Heart left ventricle (tissue), 16 donors: ENCODE data around the gene COMMD4. TPM values are rescaled to one million over a fixed set of nuclear protein-coding genes. Genes with fewer than 3 reads are reported as not detected.

ENCODE experiments used
- ATAC-seq, 4 donors: fragments of 200-7000 bp; cut with Tn5 transposase; one replicate each; pipeline ENCODE4 v1.9.1; 2020 to 2022; ENCODE audit warnings: moderate library complexity in 4 of 4, mild to moderate bottlenecking in 3 of 4, moderate number of reproducible peaks in 1 of 4
- DNase-seq, 5 donors: peaks; one replicate each; pipeline ENCODE4 v3.0.0-alpha.2; 2020
- H3K27ac ChIP-seq, 12 donors: fragments of 200-600 bp; sonication (generic) in 4 of 12; one replicate each; pipeline versions ENCODE4 v1.5.0 to v1.8.0; 2016 to 2022; ENCODE audit warnings: mild to moderate bottlenecking in 2 of 12
- H3K27me3 ChIP-seq, 9 donors: fragments of 200-600 bp; sonication (generic) in 2 of 9; one replicate each; pipeline versions ENCODE4 v1.5.1 to v1.8.0; 2016 to 2022; ENCODE audit warnings: mild to moderate bottlenecking in 3 of 9
- H3K36me3 ChIP-seq, 9 donors: fragments of 200-600 bp; sonication (generic) in 2 of 9; one replicate each; pipeline versions ENCODE4 v1.5.0 to v1.8.0; 2018 to 2022; ENCODE audit warnings: mild to moderate bottlenecking in 2 of 9
- H3K4me1 ChIP-seq, 12 donors: fragments of 200-600 bp; sonication (generic) in 4 of 12; one replicate each; pipeline versions ENCODE4 v1.5.0 to v1.8.0; 2016 to 2022; ENCODE audit warnings: mild to moderate bottlenecking in 3 of 12
- H3K4me3 ChIP-seq, 12 donors: fragments of 200-600 bp; sonication (generic) in 4 of 12; one replicate each; pipeline versions ENCODE4 v1.5.0 to v1.8.0; 2017 to 2022; ENCODE audit warnings: mild to moderate bottlenecking in 9 of 12, moderate library complexity in 4 of 12
- H3K9me3 ChIP-seq, 12 donors: fragments of 200-600 bp; sonication (generic) in 4 of 12; one replicate each; pipeline versions ENCODE4 v1.5.0 to v1.8.0; 2016 to 2022; ENCODE audit warnings: mild to moderate bottlenecking in 1 of 12
- POLR2A ChIP-seq, 2 donors: fragments of 450-650 bp; IDR thresholded peaks; one replicate each; pipeline ENCODE4 v1.6.1; 2017; ENCODE audit warnings: antibody characterized with exemption in 2 of 2, mild to moderate bottlenecking in 2 of 2, moderate library complexity in 2 of 2
- WGBS, 4 donors: extraction: QIAGEN DNeasy Blood & Tissue Kit in 2 of 4; methylation state at CpG; one replicate each; pipeline versions ENCODE4 v1.1.5 to v1.1.7; 2013 to 2018; 5-methylcytosine and 5-hydroxymethylcytosine counted together
- intact Hi-C, 10 donors: fragments of 100-400 bp; cut with DNase I; formaldehyde crosslinking; loops; one replicate each; pipeline versions ENCODE4 v1.11.1 to v1.14.2; 2022
- polyA plus RNA-seq, 2 donors: library from polyadenylated mRNA; stranded (reverse); fragments of 200-250 nt; gene quantifications; one replicate each; pipeline ENCODE4 v1.2.3, GENCODE V29; 2013
- total RNA-seq, 9 donors: library from RNA; depleted of rRNA in 2 of 9; stranded (reverse); fragments of >200 nt in 2 of 9; fragmentation: NEBNext Ultra II Directional in 3 of 9; extraction: Animal tissue kit (Norgen Biotek cat#: 25700) in 3 of 9; gene quantifications; one replicate each; pipeline versions ENCODE4 v1.1.0 to v1.2.4, GENCODE V29; 2016 to 2023
- TF ChIP-seq, protein P1 (sequence below), 12 donors: fragments of 200-600 bp; sonication (generic) in 4 of 12; IDR thresholded peaks; one replicate each; pipeline versions ENCODE4 v1.5.0 to v1.8.0; 2018 to 2022; ENCODE audit warnings: antibody characterized with exemption in 12 of 12, mild to moderate bottlenecking in 5 of 12
- donor health status: ischemic (EF 13 %, LVEDD 7.1; RV severe dilation, severe dysfunction).
- donor health status: healthy with polysubstance abuse.
- donor health status: DM: no; HTN: yes; CAD: no.
- donor health status: DM: no; HTN: no; CAD: no.
- donor health status: ischemic (EF 25% LVEDD 6.9; RV normal size, moderate dysfunction).
- donor health status: ischemic (EF 25% LVEDD 5.7; RV mildly dilated, moderate dysfunction).
- donor health status: healthy.
- donor health status: DM: yes; HTN: yes; CAD: no.
- donor health status: ischemic (EF 35%, LVEDD 5.7; RV mildly dilated, moderate dysfunction).
- donor health status: nonischemic (EF 11% LVEDD 7.7; RV severe dilation, severe dysfunction).
- donor health status: DM: yes; HTN: yes; CAD: no.
- donor health status: PGD.
- donor health status: ischemic (EF 29% LVEDD 5.4; RV normal size, mild dysfunction).
- donor health status: nonischemic (EF 23%, LVEDD 6.1; RV moderate dilation, normal function).

The COMMD4 gene
- total and polyA plus RNA-seq, 11 donors: 23.9 to 66.9 (median 37.6) TPM

DNA sequence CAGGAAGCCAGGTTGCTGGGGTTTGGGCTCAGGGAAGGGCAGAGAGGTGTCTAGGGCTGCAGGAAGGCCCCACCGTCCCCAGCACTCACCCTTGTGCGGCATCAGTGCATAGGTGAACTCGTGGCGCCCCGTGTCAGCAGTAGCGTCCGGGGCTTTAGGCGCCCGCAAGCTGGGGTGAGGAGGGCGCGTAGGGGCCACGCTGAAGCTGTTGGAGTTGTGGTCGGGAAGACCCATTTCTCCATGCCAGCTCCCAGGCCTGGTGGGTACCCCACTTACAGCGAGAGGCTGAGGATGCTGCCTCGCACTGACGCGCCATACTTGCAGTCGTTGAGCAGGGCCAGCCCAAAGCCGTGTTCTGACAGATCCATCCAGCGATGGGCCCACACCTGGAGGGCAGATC lies 20.7 kb downstream of the COMMD4 start:
- TF ChIP-seq, protein P1, sequence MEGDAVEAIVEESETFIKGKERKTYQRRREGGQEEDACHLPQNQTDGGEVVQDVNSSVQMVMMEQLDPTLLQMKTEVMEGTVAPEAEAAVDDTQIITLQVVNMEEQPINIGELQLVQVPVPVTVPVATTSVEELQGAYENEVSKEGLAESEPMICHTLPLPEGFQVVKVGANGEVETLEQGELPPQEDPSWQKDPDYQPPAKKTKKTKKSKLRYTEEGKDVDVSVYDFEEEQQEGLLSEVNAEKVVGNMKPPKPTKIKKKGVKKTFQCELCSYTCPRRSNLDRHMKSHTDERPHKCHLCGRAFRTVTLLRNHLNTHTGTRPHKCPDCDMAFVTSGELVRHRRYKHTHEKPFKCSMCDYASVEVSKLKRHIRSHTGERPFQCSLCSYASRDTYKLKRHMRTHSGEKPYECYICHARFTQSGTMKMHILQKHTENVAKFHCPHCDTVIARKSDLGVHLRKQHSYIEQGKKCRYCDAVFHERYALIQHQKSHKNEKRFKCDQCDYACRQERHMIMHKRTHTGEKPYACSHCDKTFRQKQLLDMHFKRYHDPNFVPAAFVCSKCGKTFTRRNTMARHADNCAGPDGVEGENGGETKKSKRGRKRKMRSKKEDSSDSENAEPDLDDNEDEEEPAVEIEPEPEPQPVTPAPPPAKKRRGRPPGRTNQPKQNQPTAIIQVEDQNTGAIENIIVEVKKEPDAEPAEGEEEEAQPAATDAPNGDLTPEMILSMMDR (IDR thresholded peaks at IDR 0.05): no peak
- TF ChIP-seq POLR2A (IDR thresholded peaks at IDR 0.05): no peak
- Histone ChIP-seq H3K4me1 (no peaks in the 10 kb centered on the region), H3K27me3 (no peaks in the 10 kb centered on the region), H3K27ac (no peak overlapping the region), H3K9me3 (no peaks in the 10 kb centered on the region), H3K4me3 (no peak overlapping the region), H3K36me3 (peaks cover 0 to 71% (median 63%) of the 10 kb centered on the region in 9 donors)
- DNase-seq (no peak), ATAC-seq (no peak)
- intact Hi-C loops: no loop called here
- 81 to 97% (median 96%) methylated on average over 3 to 20 of the region's 20 CpGs for WGBS, 4 donors

DNA sequence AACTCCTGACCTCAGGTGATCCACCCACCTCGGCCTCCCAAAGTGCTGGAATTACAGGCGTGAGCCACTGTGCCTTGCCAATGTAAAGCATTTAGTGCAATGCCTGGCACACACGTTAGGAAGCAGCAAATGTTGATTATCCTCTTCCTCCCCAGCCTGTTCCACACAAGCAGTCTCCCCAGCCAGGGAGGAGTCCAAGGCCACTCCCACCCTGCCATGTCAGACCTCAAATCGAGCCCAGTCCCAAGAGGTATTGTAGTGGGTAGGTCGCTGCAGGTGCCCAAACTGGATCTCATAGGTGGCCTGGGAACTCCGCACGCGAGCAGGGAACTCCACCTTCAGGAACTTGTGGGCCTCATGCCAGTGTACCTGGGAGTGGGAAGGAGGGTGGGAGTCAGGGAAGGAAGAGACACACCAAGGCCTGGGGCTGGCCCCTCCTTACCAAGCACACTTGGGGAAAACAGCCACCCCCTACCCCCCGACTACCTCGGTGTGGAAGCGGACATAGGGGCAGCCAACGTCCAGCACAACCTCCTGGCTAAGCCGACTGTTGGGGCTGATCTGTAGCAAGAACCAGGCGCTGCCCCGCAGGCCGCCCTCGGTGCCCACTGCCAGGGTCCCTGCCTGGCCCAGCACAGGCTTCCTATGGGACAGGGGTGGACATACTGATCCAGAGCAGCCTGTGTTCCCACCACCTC lies 22.3 kb downstream of the COMMD4 start:
- TF ChIP-seq POLR2A (IDR thresholded peaks at IDR 0.05): no peak
- TF ChIP-seq, protein P1 (IDR thresholded peaks at IDR 0.05): no peak
- no peak overlapping the region for H3K27ac ChIP-seq
- H3K9me3 ChIP-seq: no peaks in the 10 kb centered on the region
- intact Hi-C loops: no loop called here
- WGBS, 4 donors: 92 to 96% (median 93%) methylated on average over 10 to 17 of the region's 17 CpGs
- DNase-seq (no peak), ATAC-seq (no peak)
- no peaks in the 10 kb centered on the region for H3K4me1 ChIP-seq
- H3K27me3 ChIP-seq: no peaks in the 10 kb centered on the region
- H3K4me3 ChIP-seq: no peak overlapping the region
- H3K36me3 ChIP-seq: peaks cover 0 to 86% (median 79%) of the 10 kb centered on the region in 9 donors

DNA sequence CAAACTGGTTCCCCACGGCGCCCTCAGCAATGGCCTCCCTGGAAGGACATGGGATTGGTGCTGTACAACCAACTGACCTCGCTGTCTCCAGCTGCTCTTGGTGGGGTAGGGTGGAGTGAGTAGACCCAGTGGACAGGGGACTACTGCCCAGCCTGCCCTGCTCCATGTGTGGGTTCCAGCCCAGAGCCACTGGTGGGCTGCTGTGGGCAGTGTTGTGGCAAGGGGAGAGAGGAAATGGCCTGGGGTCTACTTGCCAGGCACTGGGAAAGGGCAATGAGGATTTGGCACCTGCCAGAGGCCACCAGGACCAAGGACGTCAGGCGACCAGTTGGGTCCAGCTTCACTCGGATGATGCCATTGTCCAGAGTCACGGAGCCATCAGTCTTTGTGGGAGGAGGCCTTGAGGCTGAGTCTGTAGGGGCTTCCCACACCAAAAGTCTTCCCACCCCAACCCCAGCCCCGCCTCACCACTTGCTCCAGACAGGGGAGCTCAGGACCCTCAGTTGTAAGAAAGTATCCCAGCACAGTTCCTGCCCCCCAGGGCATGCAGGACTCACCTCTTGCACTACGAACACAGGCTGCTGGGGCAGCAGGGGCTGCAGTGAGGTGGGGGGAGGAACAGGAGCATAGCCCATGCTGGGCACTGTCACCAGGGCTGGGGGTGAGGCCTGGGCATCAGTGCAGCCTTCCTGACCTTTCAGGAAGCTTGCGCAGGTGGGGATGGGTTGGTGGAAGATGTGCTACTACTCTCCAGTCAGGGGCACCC lies 23.1 kb downstream of the COMMD4 start:
- Histone ChIP-seq H3K36me3 (peaks cover 0 to 94% (median 83%) of the 10 kb centered on the region in 9 donors), H3K4me3 (no peak overlapping the region), H3K4me1 (no peaks in the 10 kb centered on the region), H3K27me3 (no peaks in the 10 kb centered on the region), H3K9me3 (no peaks in the 10 kb centered on the region), H3K27ac (no peak overlapping the region)
- DNase-seq (no peak), ATAC-seq (no peak)
- 91 to 95% (median 93%) methylated on average over 5 to 10 of the region's 10 CpGs for WGBS, 4 donors
- TF ChIP-seq, protein P1 (IDR thresholded peaks at IDR 0.05): no peak
- no peak for TF ChIP-seq POLR2A (IDR thresholded peaks at IDR 0.05)
- intact Hi-C loops: no loop called here

DNA sequence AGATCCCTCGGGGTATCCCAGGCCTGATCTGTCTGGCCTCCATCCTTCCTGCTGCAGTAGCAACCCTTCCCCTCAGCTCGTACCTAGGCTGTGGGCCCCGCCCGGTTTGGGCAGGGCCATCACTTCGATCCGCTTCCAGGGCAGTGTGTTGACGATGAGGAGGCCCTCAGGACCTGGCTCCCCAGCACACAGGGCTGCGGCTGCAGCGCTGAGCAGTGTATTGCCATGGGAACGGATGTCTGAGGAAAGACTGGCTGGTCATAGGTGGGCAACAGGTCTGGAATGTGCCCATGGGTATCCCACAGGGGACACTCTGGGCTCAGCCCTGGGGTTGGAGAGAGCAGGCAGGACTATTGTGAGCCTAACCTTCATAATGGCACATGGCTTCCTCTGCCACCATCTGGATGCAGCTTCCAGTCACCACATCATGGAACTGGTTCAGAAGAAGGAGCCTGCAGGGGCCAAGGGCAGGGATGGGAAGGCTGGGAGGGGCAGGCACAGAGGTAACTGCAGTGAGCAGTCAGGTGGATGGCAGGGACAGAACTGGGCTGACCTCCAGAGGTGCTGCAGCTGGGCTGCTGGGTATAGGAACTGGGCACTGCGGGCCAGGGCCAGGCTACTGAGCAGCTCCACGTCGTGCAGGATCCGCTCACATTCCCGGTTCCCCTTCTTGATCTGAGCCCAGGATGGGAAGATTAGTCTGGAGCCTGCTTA lies 23.8 kb downstream of the COMMD4 start:
- 87 to 93% (median 89%) methylated on average over 7 to 15 of the region's 15 CpGs for WGBS, 4 donors
- peaks cover 0 to 99% (median 89%) of the 10 kb centered on the region in 9 donors for H3K36me3 ChIP-seq
- intact Hi-C loops: loop anchor here in 6 of 10 donors (10.0 kb wide), 3 partner anchors 285 to 325 kb away; partner anchors contain the start of genes IMP3 (in 1 of the 6) and SNX33 (in 1 of the 6)
- no peaks in the 10 kb centered on the region for H3K4me1 ChIP-seq
- H3K27ac ChIP-seq: no peak overlapping the region
- TF ChIP-seq, protein P1 (IDR thresholded peaks at IDR 0.05): no peak
- no peak for TF ChIP-seq POLR2A (IDR thresholded peaks at IDR 0.05)
- DNase-seq (no peak), ATAC-seq (no peak)
- no peak overlapping the region for H3K4me3 ChIP-seq
- H3K27me3 ChIP-seq: no peaks in the 10 kb centered on the region
- no peaks in the 10 kb centered on the region for H3K9me3 ChIP-seq
